Nephron (organoid): ENCODE results near the gene CDKN1A.

ENCODE experiments used
- H3K27ac Mint-ChIP-seq, 3 experiments: 2 replicates each; pipeline ENCODE4 v1.8.0; 2020; ENCODE audit warnings: mixed read lengths in 3 of 3, mild to moderate bottlenecking in 2 of 3, moderate library complexity in 1 of 3
- H3K27me3 Mint-ChIP-seq: 2 replicates; pipeline ENCODE4 v1.8.0; 2021; ENCODE audit warnings: low read depth, mild to moderate bottlenecking, moderate library complexity, mixed read lengths
- H3K36me3 Mint-ChIP-seq: 2 replicates; pipeline ENCODE4 v1.8.0; 2020; ENCODE audit warnings: low read depth, mixed read lengths
- H3K4me1 Mint-ChIP-seq: 2 replicates; pipeline ENCODE4 v1.8.0; 2020; ENCODE audit warnings: mixed read lengths
- H3K4me3 Mint-ChIP-seq, 3 experiments: 2 replicates each; pipeline ENCODE4 v1.8.0; 2020; ENCODE audit warnings: mild to moderate bottlenecking in 3 of 3, mixed read lengths in 3 of 3, moderate library complexity in 2 of 3
- H3K9me3 Mint-ChIP-seq: 2 replicates; pipeline ENCODE4 v1.8.0; 2020; ENCODE audit warnings: mixed read lengths
- CTCF ChIP-seq, 3 experiments: fragments of 200-600 bp; sonication (generic); IDR thresholded peaks; one replicate each; pipeline ENCODE4 v1.5.0; 2021; ENCODE audit warnings: antibody characterized with exemption in 3 of 3; ENCODE audit not compliant: unreplicated experiment in 3 of 3

The CDKN1A gene

DNA sequence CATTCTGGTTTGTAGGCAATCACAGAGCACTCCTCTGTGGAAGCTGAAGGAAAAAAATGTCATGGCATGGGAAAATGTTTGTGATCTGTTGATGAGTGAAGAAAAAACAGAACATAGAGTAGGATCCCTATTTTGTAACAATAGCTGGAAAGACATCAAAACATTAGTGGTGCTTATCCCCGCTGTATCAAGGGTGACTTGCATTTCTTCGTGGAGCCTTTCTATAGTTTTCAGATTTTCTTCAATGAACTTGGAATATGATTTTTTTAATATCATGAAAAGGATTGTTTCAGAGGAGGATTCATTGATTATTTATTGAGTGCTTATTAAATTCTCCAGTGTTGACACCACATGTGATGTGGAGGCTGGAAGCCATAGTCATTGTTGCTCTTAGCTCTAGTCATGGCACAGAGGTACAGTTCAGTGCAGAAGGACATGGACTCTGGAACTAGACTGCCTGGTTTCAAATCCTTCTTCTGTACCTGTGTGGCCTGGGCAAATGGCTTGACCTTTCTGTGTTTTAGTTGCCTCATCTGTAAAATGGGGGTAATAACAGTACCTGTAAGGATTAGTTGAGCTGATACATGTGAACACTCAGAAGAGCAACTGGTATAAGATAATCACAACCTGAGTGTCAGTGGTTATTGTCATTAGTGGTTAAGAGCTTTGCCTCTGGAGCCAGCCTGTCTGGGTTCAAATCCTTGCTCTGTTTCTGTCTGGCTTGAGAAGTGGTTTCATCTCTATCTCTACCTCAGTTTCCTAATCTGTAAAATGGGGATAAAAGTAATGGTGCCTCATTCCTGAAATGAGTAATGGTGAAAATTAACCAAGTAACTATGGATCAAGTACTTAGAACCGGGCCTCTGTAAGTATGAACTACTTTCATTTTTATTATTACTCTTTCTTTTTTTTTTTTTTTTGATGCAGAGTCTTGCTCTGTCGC, 14.7 kb upstream of the CDKN1A start:
- H3K27me3 Mint-ChIP-seq: peaks cover 14% of the 10 kb centered on the region
- no peaks in the 10 kb centered on the region for H3K9me3 Mint-ChIP-seq
- no peak for TF ChIP-seq CTCF (IDR thresholded peaks at IDR 0.05; ENCODE audit: unreplicated experiment in 3 of 3)
- H3K36me3 Mint-ChIP-seq: no peaks in the 10 kb centered on the region
- H3K27ac Mint-ChIP-seq: no peak overlapping the region
- H3K4me3 Mint-ChIP-seq: no peak overlapping the region
- H3K4me1 Mint-ChIP-seq: peaks cover 37% of the 10 kb centered on the region

DNA sequence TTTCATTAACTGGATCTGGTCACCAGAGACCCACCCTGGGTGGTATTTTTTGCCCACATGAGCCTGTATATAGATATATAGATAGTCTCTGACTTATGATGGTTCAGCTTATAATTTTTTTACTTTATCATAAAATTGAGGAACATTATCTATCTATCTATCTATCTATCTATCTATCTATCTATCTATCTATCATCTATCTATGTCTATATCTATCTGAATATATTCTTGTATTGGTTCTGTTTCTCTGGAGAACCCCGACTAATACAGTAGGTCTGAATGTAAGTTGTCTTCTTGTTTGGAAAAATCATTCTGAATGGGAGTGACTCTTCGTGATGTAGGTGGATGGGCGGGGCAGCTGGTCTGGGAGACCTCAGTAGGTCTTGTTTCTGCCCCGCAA, 13.3 kb upstream of the CDKN1A start:
- no peaks in the 10 kb centered on the region for H3K36me3 Mint-ChIP-seq
- no peak overlapping the region for H3K27ac Mint-ChIP-seq
- no peaks in the 10 kb centered on the region for H3K9me3 Mint-ChIP-seq
- H3K27me3 Mint-ChIP-seq: peaks cover 9% of the 10 kb centered on the region
- no peak overlapping the region for H3K4me3 Mint-ChIP-seq
- TF ChIP-seq CTCF (IDR thresholded peaks at IDR 0.05; ENCODE audit: unreplicated experiment in 3 of 3): no peak
- peaks cover 43% of the 10 kb centered on the region for H3K4me1 Mint-ChIP-seq

GRCh38 chr6:36666287-36666686, 12.2 kb upstream of the CDKN1A start:
- Mint-ChIP-seq H3K4me3 (no peak overlapping the region), H3K4me1 (peaks cover 43% of the 10 kb centered on the region), H3K9me3 (no peaks in the 10 kb centered on the region), H3K27me3 (peaks cover 9% of the 10 kb centered on the region), H3K27ac (peak overlapping the region in 2 of 3 experiments; percentile 90 to 92), H3K36me3 (no peaks in the 10 kb centered on the region)
- no peak for TF ChIP-seq CTCF (IDR thresholded peaks at IDR 0.05; ENCODE audit: unreplicated experiment in 3 of 3)

- Mint-ChIP-seq H3K27ac (peak overlapping the region; percentile 90 to 92 (median 92)), H3K9me3 (no peaks in the 10 kb centered on the region), H3K4me3 (peak overlapping the region; percentile 8 to 41 (median 24)), H3K27me3 (peaks cover 9% of the 10 kb centered on the region), H3K4me1 (peaks cover 43% of the 10 kb centered on the region), H3K36me3 (no peaks in the 10 kb centered on the region)
- TF ChIP-seq CTCF (IDR thresholded peaks at IDR 0.05; ENCODE audit: unreplicated experiment in 3 of 3): no peak
These were observed 11.5 kb upstream of the CDKN1A start for GRCh38 chr6:36666826-36667591.

DNA sequence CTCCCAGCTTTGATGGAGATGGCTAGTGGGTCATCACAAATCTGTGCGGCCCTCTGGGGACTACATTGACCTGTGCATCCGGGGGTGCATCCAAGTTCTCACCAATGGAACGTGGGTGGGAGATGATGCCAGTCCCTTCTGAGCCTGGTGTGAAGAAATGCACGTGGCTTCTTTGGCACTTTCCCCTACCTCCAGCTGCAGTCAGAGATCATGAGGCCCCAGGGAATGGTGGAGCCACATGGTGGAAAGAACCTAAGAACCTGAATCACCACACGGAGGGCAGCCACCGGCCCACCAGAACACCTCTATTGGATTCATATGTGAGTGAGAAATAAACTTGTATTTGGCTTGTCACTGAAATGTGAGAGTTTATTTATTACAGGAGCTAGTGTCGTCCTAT, 9.9 kb upstream of the CDKN1A start:
- Mint-ChIP-seq H3K4me1 (peaks cover 34% of the 10 kb centered on the region), H3K27ac (peak overlapping the region in 2 of 3 experiments; percentile 31 to 44), H3K4me3 (no peak overlapping the region)

More for the DNA sequence above, 9.9 kb upstream of the CDKN1A start:
- no peaks in the 10 kb centered on the region for H3K9me3 Mint-ChIP-seq
- no peak for TF ChIP-seq CTCF (IDR thresholded peaks at IDR 0.05; ENCODE audit: unreplicated experiment in 3 of 3)
- H3K27me3 Mint-ChIP-seq: peaks cover 4% of the 10 kb centered on the region
- H3K36me3 Mint-ChIP-seq: no peaks in the 10 kb centered on the region
